K562 (cell line): ENCODE measurements around the gene BMAL1. TPM values are rescaled to one million over a fixed set of nuclear protein-coding genes. Genes with fewer than 3 reads are reported as not detected.

Experiments used
- ATAC-seq: fragments of 200-7000 bp; cut with Tn5 transposase; 3 replicates; pipeline ENCODE4 v1.9.1; 2020; ENCODE audit warnings: moderate library complexity
- BruUV-seq: library from RNA; stranded (reverse); fragments of 400-500 nt; replicated peaks from 2 replicates; lab custom pipeline; 2021; lab: Mats Ljungman, UMichigan
- CTCF ChIA-PET: fragments of 300-600 bp; formaldehyde crosslinking; extraction: SDS; loops from one replicate; lab custom pipeline; 2021; ENCODE audit warnings: low intra/inter-chr PET ratio; lab: Yijun Ruan, JAX
- POLR2A ChIA-PET: fragments of 300-600, 350-650 bp; sonication (Branson Sonifier 250); formaldehyde crosslinking; extraction: SDS; loops from one replicate; lab custom pipeline; 2021; ENCODE audit warnings: antibody characterized with exemption, inconsistent platforms; lab: Yijun Ruan, JAX
- DNase-seq, 4 experiments: peaks; one replicate each; pipeline versions ENCODE4 v3.0.0 to v3.0.0-alpha.2; 2011 to 2018; ENCODE audit warnings: low spot score in 3 of 4, mixed read lengths in 3 of 4; ENCODE audit errors: extremely low read depth in 1 of 4
- FAIRE-seq: peaks from 2 replicates; lab custom pipeline; 2011; peaks lifted over from hg19 to GRCh38; lab: Jason Lieb, UNC
- H2AFZ ChIP-seq: 2 replicates; pipeline ENCODE4 v1.6.0; 2011; ENCODE audit warnings: low read depth, low read length, control low read depth, inconsistent platforms
- H3K27ac ChIP-seq: fragments of 200-600 bp; 3 replicates; pipeline ENCODE4 v1.8.0; 2011; ENCODE audit warnings: low read depth, mild to moderate bottlenecking, control low read depth, inconsistent platforms, low read length, moderate library complexity, mixed read lengths; ENCODE audit errors: extremely low read depth
- H3K27me3 ChIP-seq, 2 experiments: fragments of 300-600 bp in 1 of 2; 2 replicates in 1 of 2; 3 replicates in 1 of 2; pipeline versions ENCODE4 v1.6.0 to v1.8.0; 2011; ENCODE audit warnings: inconsistent platforms in 2 of 2, low read length in 2 of 2, mild to moderate bottlenecking in 1 of 2, mixed read lengths in 1 of 2, moderate library complexity in 1 of 2; ENCODE audit not compliant: control insufficient read depth in 2 of 2, insufficient read depth in 2 of 2
- H3K36me3 ChIP-seq: fragments of 300-600 bp; 3 replicates; pipeline ENCODE4 v1.8.0; 2011; ENCODE audit warnings: mild to moderate bottlenecking, low read length, inconsistent platforms; ENCODE audit not compliant: control insufficient read depth, insufficient read depth
- H3K4me1 ChIP-seq, 2 experiments: fragments of 200-600 bp in 1 of 2; replicated peaks in 1 of 2; 2 replicates in 1 of 2; 3 replicates in 1 of 2; pipeline versions ENCODE4 v1.5.1 to v1.8.0; 2011; ENCODE audit warnings: inconsistent platforms in 2 of 2, low read length in 2 of 2, mild to moderate bottlenecking in 1 of 2, mixed read lengths in 1 of 2, moderate library complexity in 1 of 2; ENCODE audit not compliant: control insufficient read depth in 2 of 2, insufficient read depth in 2 of 2
- H3K4me2 ChIP-seq: 2 replicates; pipeline ENCODE4 v1.6.1; 2011; ENCODE audit warnings: low read length, control low read depth, inconsistent platforms, mixed read lengths; ENCODE audit not compliant: insufficient read depth
- H3K4me3 ChIP-seq: fragments of 200-600 bp; sonication (generic), shearing (Covaris generic); 2 replicates; pipeline ENCODE4 v1.5.1; 2016; ENCODE audit warnings: control low read depth, inconsistent platforms
- H3K79me2 ChIP-seq: fragments of 200-600 bp; 3 replicates; pipeline ENCODE4 v1.8.0; 2011; ENCODE audit warnings: low read length, inconsistent platforms; ENCODE audit not compliant: control insufficient read depth, insufficient read depth
- H3K9ac ChIP-seq, 2 experiments: 2 replicates each; pipeline versions ENCODE4 v1.6.0 to v1.6.1; 2011; ENCODE audit warnings: low read depth in 2 of 2, low read length in 2 of 2, control low read depth in 1 of 2, inconsistent platforms in 1 of 2, mild to moderate bottlenecking in 1 of 2, mixed read lengths in 1 of 2; ENCODE audit not compliant: insufficient read depth in 1 of 2
- H3K9me1 ChIP-seq: one replicate; pipeline ENCODE4 v1.6.0; 2011; ENCODE audit warnings: inconsistent platforms, mild to moderate bottlenecking, low read length, moderate library complexity; ENCODE audit not compliant: control insufficient read depth, insufficient read depth
- H3K9me3 ChIP-seq: replicated peaks from 2 replicates; pipeline ENCODE4 v1.5.1; 2011; ENCODE audit warnings: low read depth, low read length, inconsistent platforms; ENCODE audit not compliant: control insufficient read depth, insufficient read depth
- H4K20me1 ChIP-seq: replicated peaks from 2 replicates; pipeline ENCODE4 v1.6.1; 2011; ENCODE audit warnings: low read length, inconsistent platforms, mixed read lengths; ENCODE audit not compliant: control insufficient read depth, insufficient read depth
- ADNP ChIP-seq: fragments of 200-800 bp; sonication (Bioruptor generic); IDR thresholded peaks from 2 replicates; pipeline ENCODE4 v1.6.1; 2016; ENCODE audit warnings: missing genetic modification characterization, missing compliant biosample characterization
- AFF4 ChIP-seq: sonication (generic); formaldehyde crosslinking; IDR thresholded peaks from 2 replicates; pipeline ENCODE4 v1.8.0; 2023; ENCODE audit warnings: mild to moderate bottlenecking, missing genetic modification reagents
- ATF1 ChIP-seq, 2 experiments: fragments of 450-650 bp in 1 of 2; IDR thresholded peaks; 2 replicates each; pipeline ENCODE4 v1.6.1; 2016; ENCODE audit warnings: missing compliant biosample characterization in 1 of 2, missing genetic modification characterization in 1 of 2
- BACH1 ChIP-seq: fragments of 200-800 bp; sonication (Bioruptor generic); IDR thresholded peaks from 2 replicates; pipeline ENCODE4 v1.6.1; 2016; ENCODE audit warnings: missing genetic modification characterization, missing compliant biosample characterization
- GMEB1 ChIP-seq: fragments of 250-450 bp; sonication (Bioruptor Pico); IDR thresholded peaks from 2 replicates; pipeline ENCODE4 v1.4.0; 2020; ENCODE audit warnings: mild to moderate bottlenecking
- NR3C1 ChIP-seq: sonication (generic); formaldehyde crosslinking; IDR thresholded peaks from 2 replicates; pipeline ENCODE4 v1.8.1; 2022; ENCODE audit warnings: missing genetic modification reagents
- PHB ChIP-seq: fragments of 250-450 bp; sonication (Bioruptor Pico); IDR thresholded peaks from 2 replicates; pipeline ENCODE4 v1.5.0; 2021
- PHF8 ChIP-seq: fragments of 200-600 bp; sonication (generic); IDR thresholded peaks from 2 replicates; pipeline ENCODE4 v1.6.1; 2012; ENCODE audit warnings: mixed run types, mild to moderate bottlenecking, inconsistent platforms, low read length, moderate library complexity, borderline replicate concordance
- STAT5A ChIP-seq: IDR thresholded peaks from 2 replicates; pipeline ENCODE4 v1.6.1; 2012; ENCODE audit warnings: low read length, inconsistent platforms, borderline replicate concordance
- SUPT5H ChIP-seq: fragments of 450-650 bp; IDR thresholded peaks from 2 replicates; pipeline ENCODE4 v1.6.1; 2016
- ZBTB7A ChIP-seq: IDR thresholded peaks from 2 replicates; pipeline ENCODE4 v1.6.1; 2011; ENCODE audit warnings: low read depth, mild to moderate bottlenecking, low read length, moderate library complexity, borderline replicate concordance; ENCODE audit not compliant: control insufficient read depth
- ZNF830 ChIP-seq: fragments of 250-450 bp; sonication (Bioruptor Pico); IDR thresholded peaks from 2 replicates; pipeline ENCODE4 v1.5.0; 2021; ENCODE audit warnings: mild to moderate bottlenecking
- WGBS: fragments of 100-300 bp; shearing (Covaris generic); methylation state at CpG from one replicate; pipeline ENCODE4 v1.1.6; 2016; ENCODE audit warnings: low coverage, mixed read lengths; ENCODE audit not compliant: insufficient coverage; ENCODE audit errors: missing lambda C conversion rate; 5-methylcytosine and 5-hydroxymethylcytosine counted together
- in situ Hi-C: fragments of 300-500 bp; cut with MboI; formaldehyde crosslinking; loops from 4 replicates; pipeline ENCODE4 v1.15.0; 2018; ENCODE audit warnings: inconsistent platforms, mixed read lengths
- intact Hi-C: fragments of 100-400 bp; cut with micrococcal nuclease; formaldehyde crosslinking; loops from 2 replicates; pipeline ENCODE4 v1.14.2; 2022
- polyA plus RNA-seq, 8 experiments: library from polyadenylated mRNA; depleted of rRNA in 4 of 8; stranded (reverse) in 5 of 8; unstranded in 3 of 8; fragments of >200 nt; fragmentation: Nextera tagmentation in 2 of 8; fragmentation: Illumina TruSeq in 1 of 8; extraction: Ambion mirVana in 2 of 8; extraction: Trizol in 1 of 8; gene quantifications; 2 replicates each; pipeline versions ENCODE4 v1.2.1 to v1.2.3, GENCODE V29; 2011 to 2014; ENCODE audit warnings: inconsistent platforms in 1 of 8, missing spikeins in 1 of 8
- total RNA-seq, 7 experiments: library from RNA; depleted of rRNA in 6 of 7; stranded (reverse); fragments of >200 nt in 6 of 7; fragmentation: Illumina TruSeq in 2 of 7; extraction: Trizol in 2 of 7; gene quantifications; 2 replicates each; pipeline versions ENCODE4 v1.2.1 to v1.2.3, GENCODE V29; 2011 to 2021; ENCODE audit warnings: low replicate concordance in 1 of 7
- TF ChIP-seq, protein P1 (sequence below): IDR thresholded peaks from 2 replicates; pipeline ENCODE4 v1.6.1; 2011; ENCODE audit not compliant: insufficient read length; ENCODE audit errors: extremely low read depth
- TF ChIP-seq, protein P2 (sequence below): fragments of 450-650 bp; IDR thresholded peaks from 2 replicates; pipeline ENCODE4 v1.6.1; 2016; ENCODE audit warnings: low read depth, mild to moderate bottlenecking, moderate library complexity
- TF ChIP-seq, protein P3 (sequence below): fragments of 450-650 bp; formaldehyde crosslinking; IDR thresholded peaks from 2 replicates; pipeline ENCODE4 v1.4.0; 2020; ENCODE audit warnings: mild to moderate bottlenecking, mixed read lengths

BMAL1 gene
- total and polyA plus RNA-seq, 9 of the 15 experiments (the other 6 are each of a cell fraction or from before 2014, with no cell fraction given) = 0.14 to 2.4 (median 0.64) TPM

DNA sequence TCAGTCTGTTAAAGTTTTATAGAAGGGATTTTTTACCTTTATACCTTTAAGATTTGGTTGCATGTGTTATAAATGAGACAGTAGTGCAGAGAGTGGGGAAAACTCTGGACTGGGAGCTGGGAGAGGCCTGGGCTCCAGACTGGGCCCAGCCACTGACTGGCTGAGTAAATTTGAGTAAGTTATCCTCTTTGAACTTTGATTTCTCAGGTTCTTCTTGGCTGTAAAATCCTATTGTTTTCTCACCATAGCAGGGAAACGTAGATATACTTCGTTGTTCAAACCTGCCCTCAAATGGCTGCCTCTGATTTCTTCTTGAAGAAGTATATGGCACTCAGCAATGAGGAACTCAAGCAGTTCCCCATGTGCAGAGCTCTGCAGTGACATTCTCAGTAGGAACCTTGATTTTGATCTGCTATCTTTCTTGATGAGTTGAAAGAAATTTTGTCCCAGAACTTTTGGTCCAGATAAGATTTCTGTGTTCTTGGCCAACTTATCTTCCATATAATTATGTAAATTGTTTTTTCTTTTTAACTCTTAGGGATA lies 8.8 kb downstream of the BMAL1 start:
- CTCF ChIA-PET = no interaction called here
- in situ Hi-C loops (no loop called here), intact Hi-C loops (no loop called here)
- H3K4me1 ChIP-seq = no peaks in the 10 kb centered on the region
- no TSS peak for BruUV-seq
- H3K79me2 ChIP-seq = no peaks in the 10 kb centered on the region
- no peak overlapping the region for H3K27ac ChIP-seq
- H3K4me2 ChIP-seq = no peak overlapping the region
- FAIRE-seq (no peak), ATAC-seq (no peak), DNase-seq (no peak)
- 0% methylated on average over 2 of the region's 2 CpGs for WGBS
- no peaks in the 10 kb centered on the region for H3K9me3 ChIP-seq
- H3K9me1 ChIP-seq = no peaks in the 10 kb centered on the region
- POLR2A ChIA-PET = no interaction called here
- no peaks in the 10 kb centered on the region for H3K36me3 ChIP-seq
- no peaks in the 10 kb centered on the region; the same call in 1 of the 2 replicates for H4K20me1 ChIP-seq
- H2AFZ ChIP-seq = no peak overlapping the region
- no peak overlapping the region for H3K9ac ChIP-seq
- no peak overlapping the region for H3K4me3 ChIP-seq
- no peaks in the 10 kb centered on the region; a peak in 1 of 5 replicates for H3K27me3 ChIP-seq
- TF ChIP-seq AFF4 (no peak), ZNF830 (CRISPR knock-in tag) (no peak), GMEB1 (CRISPR knock-in tag) (no peak), BACH1 (tag) (no peak), NR3C1 (CRISPR knock-in tag) (no peak), PHF8 (no peak), ADNP (tag) (no peak), STAT5A (no peak), PHB (no peak), ZBTB7A (no peak), ATF1 (CRISPR knock-in tag; IDR thresholded peaks at IDR 0.05) (no peak), ATF1 (tag; IDR thresholded peaks at IDR 0.05) (no peak), SUPT5H (no peak)
- TF ChIP-seq, protein P1, sequence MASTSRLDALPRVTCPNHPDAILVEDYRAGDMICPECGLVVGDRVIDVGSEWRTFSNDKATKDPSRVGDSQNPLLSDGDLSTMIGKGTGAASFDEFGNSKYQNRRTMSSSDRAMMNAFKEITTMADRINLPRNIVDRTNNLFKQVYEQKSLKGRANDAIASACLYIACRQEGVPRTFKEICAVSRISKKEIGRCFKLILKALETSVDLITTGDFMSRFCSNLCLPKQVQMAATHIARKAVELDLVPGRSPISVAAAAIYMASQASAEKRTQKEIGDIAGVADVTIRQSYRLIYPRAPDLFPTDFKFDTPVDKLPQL = no peak
- TF ChIP-seq, protein P2, sequence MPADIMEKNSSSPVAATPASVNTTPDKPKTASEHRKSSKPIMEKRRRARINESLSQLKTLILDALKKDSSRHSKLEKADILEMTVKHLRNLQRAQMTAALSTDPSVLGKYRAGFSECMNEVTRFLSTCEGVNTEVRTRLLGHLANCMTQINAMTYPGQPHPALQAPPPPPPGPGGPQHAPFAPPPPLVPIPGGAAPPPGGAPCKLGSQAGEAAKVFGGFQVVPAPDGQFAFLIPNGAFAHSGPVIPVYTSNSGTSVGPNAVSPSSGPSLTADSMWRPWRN = no peak
- TF ChIP-seq, protein P3, sequence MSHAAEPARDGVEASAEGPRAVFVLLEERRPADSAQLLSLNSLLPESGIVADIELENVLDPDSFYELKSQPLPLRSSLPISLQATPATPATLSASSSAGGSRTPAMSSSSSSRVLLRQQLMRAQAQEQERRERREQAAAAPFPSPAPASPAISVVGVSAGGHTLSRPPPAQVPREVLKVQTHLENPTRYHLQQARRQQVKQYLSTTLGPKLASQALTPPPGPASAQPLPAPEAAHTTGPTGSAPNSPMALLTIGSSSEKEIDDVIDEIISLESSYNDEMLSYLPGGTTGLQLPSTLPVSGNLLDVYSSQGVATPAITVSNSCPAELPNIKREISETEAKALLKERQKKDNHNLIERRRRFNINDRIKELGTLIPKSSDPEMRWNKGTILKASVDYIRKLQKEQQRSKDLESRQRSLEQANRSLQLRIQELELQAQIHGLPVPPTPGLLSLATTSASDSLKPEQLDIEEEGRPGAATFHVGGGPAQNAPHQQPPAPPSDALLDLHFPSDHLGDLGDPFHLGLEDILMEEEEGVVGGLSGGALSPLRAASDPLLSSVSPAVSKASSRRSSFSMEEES (CRISPR knock-in tag) = no peak
